ENCODE data around the gene PID1. TPM values are rescaled to one million over a fixed set of nuclear protein-coding genes. Genes with fewer than 3 reads are reported as not detected.

Gene PID1
- total and polyA plus RNA-seq, 12 donors: 4.5 to 81.9 (median 47.0) TPM

- H3K4me1 ChIP-seq (replicated peaks in 1 of 2): peaks cover 0 to 11% of the 10 kb centered on the region in 2 donors
- DNase-seq: no peak
- H3K27me3 ChIP-seq: no peaks in the 10 kb centered on the region
- no peak overlapping the region for H3K4me3 ChIP-seq
- no peak overlapping the region for H3K27ac ChIP-seq
- intact Hi-C loops (cut with DNase I): no loop called here
- H3K36me3 ChIP-seq (replicated peaks in 1 of 2): no peaks in the 10 kb centered on the region
- 96 to 100% (median 97%) methylated on average over 3 of the region's 3 CpGs for WGBS, 4 donors
- H3K9me3 ChIP-seq (replicated peaks in 1 of 3): no peaks in the 10 kb centered on the region
- TF ChIP-seq CTCF (IDR thresholded peaks at IDR 0.05): no peak
- no peak for TF ChIP-seq POLR2A (IDR thresholded peaks at IDR 0.05)
Observed at GRCh38 chr2:229160180-229160579, 110.9 kb downstream of the PID1 start.

- H3K9me3 ChIP-seq (replicated peaks in 1 of 3): no peaks in the 10 kb centered on the region
- H3K4me1 ChIP-seq (replicated peaks in 1 of 2): peaks cover 0 to 3% of the 10 kb centered on the region in 2 donors
- TF ChIP-seq POLR2A (IDR thresholded peaks at IDR 0.05) (no peak), CTCF (IDR thresholded peaks at IDR 0.05) (no peak)
- no peak overlapping the region for H3K4me3 ChIP-seq
- no peak for DNase-seq
- no peak overlapping the region for H3K27ac ChIP-seq
- intact Hi-C loops (cut with DNase I): no loop called here
- no peaks in the 10 kb centered on the region for H3K27me3 ChIP-seq
- H3K36me3 ChIP-seq (replicated peaks in 1 of 2): no peaks in the 10 kb centered on the region
- WGBS, 4 donors: 88 to 96% (median 91%) methylated on average over 2 of the region's 2 CpGs
Observed at GRCh38 chr2:229159405-229159804, 111.7 kb downstream of the PID1 start.

DNA sequence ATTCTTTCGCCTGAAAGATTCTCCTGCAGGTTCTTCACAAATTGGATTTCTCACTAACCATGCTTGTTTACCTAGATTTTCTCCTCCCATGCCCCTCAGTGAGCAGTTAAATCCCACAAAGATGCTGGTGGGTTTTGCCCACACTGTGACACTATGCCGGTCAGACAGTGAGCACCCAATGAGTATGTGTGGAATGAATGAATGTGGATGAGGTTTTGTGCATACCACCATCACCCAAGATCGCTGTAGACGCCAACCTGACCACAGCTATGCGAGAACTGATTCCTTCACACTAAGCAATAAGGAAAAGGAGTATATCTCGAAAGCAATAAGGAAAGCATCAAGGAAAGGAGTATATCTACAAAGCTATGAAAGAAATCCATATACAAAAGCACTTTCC, 116.7 kb downstream of the PID1 start:
- Histone ChIP-seq H3K36me3 (replicated peaks in 1 of 2) (no peaks in the 10 kb centered on the region), H3K4me1 (replicated peaks in 1 of 2) (peaks cover 0 to 6% of the 10 kb centered on the region in 2 donors), H3K27ac (no peak overlapping the region), H3K9me3 (replicated peaks in 1 of 3) (no peaks in the 10 kb centered on the region), H3K27me3 (no peaks in the 10 kb centered on the region), H3K4me3 (no peak overlapping the region)
- WGBS, 4 donors: 79 to 98% (median 97%) methylated on average over 6 of the region's 6 CpGs
- intact Hi-C loops (cut with DNase I): no loop called here
- no peak for DNase-seq
- TF ChIP-seq CTCF (IDR thresholded peaks at IDR 0.05) (no peak), POLR2A (IDR thresholded peaks at IDR 0.05) (no peak)

DNA sequence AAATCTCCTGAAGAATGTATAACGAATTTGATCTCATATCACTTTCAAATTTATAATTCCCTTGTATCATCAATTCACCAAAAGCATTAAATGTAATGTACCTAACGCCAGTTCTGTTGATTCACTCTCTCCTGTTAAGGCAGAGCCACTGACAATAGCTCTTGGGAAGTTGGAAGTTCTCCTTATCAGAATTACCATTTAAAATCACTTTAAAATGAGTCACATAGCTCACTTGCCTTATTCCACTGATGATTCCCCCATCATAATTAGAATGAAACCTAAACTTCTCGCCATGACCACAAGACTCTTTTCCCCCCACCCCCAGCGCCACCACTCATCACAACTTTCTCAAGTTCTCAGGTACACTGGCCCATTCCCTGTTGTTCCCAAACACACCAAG, 117.1 kb downstream of the PID1 start:
- H3K9me3 ChIP-seq (replicated peaks in 1 of 3): no peaks in the 10 kb centered on the region
- H3K4me1 ChIP-seq (replicated peaks in 1 of 2): peaks cover 0 to 6% of the 10 kb centered on the region in 2 donors
- WGBS, 4 donors: 87 to 93% (median 89%) methylated on average over 4 of the region's 4 CpGs
- H3K4me3 ChIP-seq: no peak overlapping the region
- intact Hi-C loops (cut with DNase I): no loop called here
- no peaks in the 10 kb centered on the region for H3K36me3 ChIP-seq (replicated peaks in 1 of 2)
- TF ChIP-seq CTCF (IDR thresholded peaks at IDR 0.05) (no peak), POLR2A (IDR thresholded peaks at IDR 0.05) (no peak)
- no peak overlapping the region for H3K27ac ChIP-seq
- DNase-seq: no peak
- H3K27me3 ChIP-seq: no peaks in the 10 kb centered on the region
